Stimulated activated CD4-positive, alpha-beta T cell treated with anti-CD3 and anti-CD28 coated beads, Interleukin-1b, Interleukin-23, amount 100 ng/mL, for 48 hours (primary cell): ENCODE data around the gene PCDH17.

ENCODE experiments used
- DNase-seq: peaks from one replicate; pipeline ENCODE4 v3.0.0-alpha.2; 2020

PCDH17 gene

DNA sequence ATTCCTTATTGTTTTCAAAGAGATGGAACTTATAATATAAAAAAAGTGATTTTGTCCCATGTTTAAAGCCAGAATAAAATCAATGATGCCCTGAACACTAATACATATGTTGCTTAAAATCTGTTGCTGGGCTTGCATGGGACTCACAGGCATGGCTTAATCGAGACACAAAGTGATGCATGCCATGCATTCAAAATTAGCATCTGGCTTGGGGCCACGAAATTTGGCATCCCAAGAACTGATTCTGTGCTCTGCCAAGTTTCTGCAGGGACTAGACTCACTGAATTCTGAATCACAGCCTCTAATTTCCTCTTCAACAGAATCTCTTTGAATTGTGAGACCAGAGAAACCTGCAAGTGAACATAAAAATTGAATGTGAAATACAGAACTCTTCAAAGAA, 109.2 kb downstream of the PCDH17 start:
- DNase-seq = no peak

- no peak for DNase-seq
Measured at GRCh38 chr13:57748096-57748495, 116.6 kb downstream of the PCDH17 start.

GRCh38 chr13:57760951-57761350, 129.4 kb downstream of the PCDH17 start:
- no peak for DNase-seq

GRCh38 chr13:57763689-57764088, 132.1 kb downstream of the PCDH17 start:
- no peak for DNase-seq
